NCI-H345 (cell line): ENCODE data around the gene RORB.
A peak's percentile ranks its signal among the peaks of the same experiment; 100 is the strongest.

ENCODE experiments used
- DNase-seq: peaks from one replicate; lab custom pipeline; 2025; lab: John Stamatoyannopoulos, UW

Gene RORB

GRCh38 chr9:74496819-74497747, at the start of gene RORB:
Gene RORB, plus strand, starts transcription at chr9:74497335. Its CDS starts 642 bp downstream, at chr9:74497977.
- peak; percentile 13 for DNase-seq

- no peak for DNase-seq
Observed at GRCh38 chr9:74447451-74448193, 49.5 kb upstream of the RORB start.

GRCh38 chr9:74449060-74449459, 48.1 kb upstream of the RORB start:
- no peak for DNase-seq

GRCh38 chr9:74458832-74459231, 38.3 kb upstream of the RORB start:
- DNase-seq = no peak

GRCh38 chr9:74463825-74464224, 33.3 kb upstream of the RORB start:
- no peak for DNase-seq

- DNase-seq = no peak
Observed at GRCh38 chr9:74478606-74479005, 18.5 kb upstream of the RORB start.

GRCh38 chr9:74479711-74480110, 17.4 kb upstream of the RORB start:
- DNase-seq = no peak

- DNase-seq = no peak
Observed at GRCh38 chr9:74487395-74487794, 9.7 kb upstream of the RORB start.

GRCh38 chr9:74493512-74493911, 3.6 kb upstream of the RORB start:
- no peak for DNase-seq

GRCh38 chr9:74494490-74494889, 2.6 kb upstream of the RORB start:
- DNase-seq = no peak

- DNase-seq = no peak
Observed at GRCh38 chr9:74496406-74496805, 729 bp upstream of the RORB start.

GRCh38 chr9:74497748-74498620, 849 bp downstream of the RORB start:
- DNase-seq = no peak

- DNase-seq = no peak
Observed at GRCh38 chr9:74498621-74499095, 1.5 kb downstream of the RORB start.

GRCh38 chr9:74499111-74499601, 2.0 kb downstream of the RORB start:
- DNase-seq = no peak

- no peak for DNase-seq
Observed at GRCh38 chr9:74499770-74500583, 2.8 kb downstream of the RORB start.

- no peak for DNase-seq
Observed at GRCh38 chr9:74500584-74500924, 3.4 kb downstream of the RORB start.

GRCh38 chr9:74501570-74501969, 4.4 kb downstream of the RORB start:
- DNase-seq = no peak

- no peak for DNase-seq
Observed at GRCh38 chr9:74503219-74503618, 6.1 kb downstream of the RORB start.

GRCh38 chr9:74503666-74504065, 6.5 kb downstream of the RORB start:
- no peak for DNase-seq

GRCh38 chr9:74511333-74511732, 14.2 kb downstream of the RORB start:
- no peak for DNase-seq

- no peak for DNase-seq
Observed at GRCh38 chr9:74512416-74512815, 15.3 kb downstream of the RORB start.
